Fibroblast of skin of scalp (primary cell): ENCODE data around the gene DEXI.
"Not testable (repeated sequence)": the region's sequence is repeated elsewhere in the genome, so short reads cannot be mapped to it uniquely, and the experiment has no call there.

Experiments used
- DNase-seq: peaks from one replicate; pipeline ENCODE4 v3.0.0-alpha.2; 2013

DEXI gene

DNA sequence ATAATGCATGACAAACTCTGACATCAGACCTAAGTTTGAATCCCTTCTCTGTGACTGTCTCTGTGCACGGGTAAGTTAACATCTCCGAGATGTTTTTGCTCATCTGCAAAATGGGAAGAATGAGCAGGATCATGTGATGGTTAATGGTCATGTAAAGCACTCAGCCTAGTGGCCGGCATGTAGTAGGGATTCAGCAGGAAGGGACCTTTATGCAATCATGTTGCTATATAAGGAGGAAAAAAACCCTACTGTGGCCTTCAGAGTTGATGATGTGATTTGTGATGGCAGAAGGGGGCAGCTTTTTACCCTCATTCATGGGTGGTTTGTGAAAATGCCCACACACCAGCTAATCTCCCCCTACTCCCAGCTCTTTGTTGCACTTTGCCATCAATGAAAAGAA lies 26.2 kb upstream of the DEXI start:
- DNase-seq, result no peak

DNA sequence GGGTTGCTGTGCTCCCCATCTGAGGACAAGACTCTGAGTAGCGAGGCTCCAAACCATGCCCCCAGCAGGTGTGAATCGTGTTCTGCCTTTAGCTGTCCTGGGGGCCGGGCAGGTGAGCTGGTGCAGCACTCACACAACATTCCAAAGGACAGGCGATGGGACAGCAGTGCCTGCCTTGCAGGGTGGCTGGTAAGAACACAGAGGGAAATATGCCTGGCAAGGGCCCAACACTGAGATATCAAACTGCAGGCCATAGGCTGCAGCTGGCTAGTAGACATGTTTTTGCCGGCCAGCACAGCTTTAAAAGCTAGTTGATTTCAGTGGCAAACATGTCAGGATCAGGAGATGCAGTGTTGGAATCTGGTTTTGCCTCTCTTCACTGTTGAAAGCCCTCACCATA lies 25.7 kb upstream of the DEXI start:
- DNase-seq, result no peak

DNA sequence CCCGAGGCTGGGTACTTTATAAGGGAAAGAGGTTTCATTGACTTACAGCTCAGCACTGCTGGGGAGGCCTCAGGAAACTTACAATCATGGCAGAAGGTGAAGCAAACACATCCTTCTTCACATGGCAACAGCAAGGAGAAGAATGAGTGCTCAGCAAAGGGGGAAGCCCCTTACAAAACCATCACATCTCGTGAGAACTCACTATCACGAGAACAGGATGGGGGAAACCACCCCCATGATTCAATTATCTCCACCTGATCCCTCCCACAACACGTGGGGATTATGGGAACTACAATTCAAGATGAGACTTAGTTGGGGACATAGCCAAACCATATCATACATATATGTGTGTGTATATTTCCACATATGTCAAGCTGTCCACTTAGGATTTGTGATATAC lies 24.3 kb upstream of the DEXI start:
- DNase-seq, result not testable (repeated sequence)

DNA sequence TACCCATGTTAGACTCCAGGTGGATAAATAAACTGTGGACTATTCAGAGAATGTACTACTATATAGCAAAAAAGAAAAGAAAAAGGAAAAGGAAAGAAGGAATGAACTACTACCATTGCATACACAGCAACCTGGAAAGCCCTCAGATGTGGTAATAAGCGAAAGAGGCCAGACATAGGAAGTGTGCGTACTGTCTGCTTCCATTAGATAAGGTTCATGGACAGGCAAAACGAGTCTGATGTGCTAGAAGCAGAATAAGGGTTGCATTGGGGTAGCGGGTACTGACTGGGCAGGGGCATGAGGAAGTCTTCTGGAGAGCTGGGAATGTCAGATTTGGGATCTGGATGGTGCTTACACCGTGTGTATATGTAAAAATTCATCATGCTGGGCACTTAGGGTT lies 23.9 kb upstream of the DEXI start:
- no peak for DNase-seq

DNA sequence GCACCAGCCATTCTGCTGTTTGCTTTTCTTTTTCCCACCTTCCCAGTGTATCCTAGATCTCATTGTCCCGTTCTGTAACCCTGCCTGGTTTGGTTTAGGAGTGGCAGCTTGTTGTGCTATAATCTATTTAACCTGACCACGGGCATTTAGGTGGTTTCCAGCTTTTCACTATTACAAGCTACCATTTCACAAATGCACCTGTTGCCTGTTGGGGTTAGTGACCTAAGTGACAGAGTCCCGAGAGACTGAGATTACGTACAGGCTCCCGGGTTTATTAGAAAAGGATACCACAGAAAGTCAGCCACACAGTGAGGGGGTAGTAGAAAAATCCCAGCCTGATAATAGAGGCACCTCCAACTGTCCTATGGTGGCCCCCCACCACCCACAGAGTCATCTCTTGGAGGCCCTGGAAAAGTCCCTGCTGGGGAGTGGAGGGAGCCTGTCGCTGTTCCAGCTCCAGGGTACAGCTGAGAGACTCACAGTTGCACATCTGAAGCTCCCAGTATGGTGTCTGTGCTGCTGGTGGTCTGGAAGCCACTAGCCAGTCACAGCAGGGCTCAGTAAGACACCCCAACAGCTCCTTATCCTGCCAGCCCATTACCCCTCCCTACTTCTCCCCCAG lies 23.3 kb upstream of the DEXI start:
- no peak for DNase-seq

DNA sequence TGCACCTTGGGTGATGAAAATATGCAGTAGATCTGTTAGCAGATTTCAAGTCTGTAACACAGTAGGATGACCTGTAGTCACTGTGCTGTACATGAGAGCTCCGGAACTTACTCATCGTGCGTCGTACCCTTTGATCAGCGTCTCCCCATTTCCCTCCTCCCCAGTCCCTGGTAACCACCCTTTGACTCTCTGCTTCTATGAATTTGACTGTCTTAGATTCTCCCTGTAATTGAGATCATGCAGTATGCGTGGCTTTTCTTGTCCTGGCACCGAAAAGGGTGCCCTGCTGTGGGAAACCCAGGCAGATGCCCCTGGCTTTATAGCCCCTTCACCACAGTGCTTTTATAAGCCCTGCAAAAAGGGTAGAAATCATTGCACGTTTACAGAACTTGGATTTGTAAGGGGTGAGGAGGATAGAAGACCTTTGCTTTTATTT lies 22.6 kb upstream of the DEXI start:
- no peak for DNase-seq

DNA sequence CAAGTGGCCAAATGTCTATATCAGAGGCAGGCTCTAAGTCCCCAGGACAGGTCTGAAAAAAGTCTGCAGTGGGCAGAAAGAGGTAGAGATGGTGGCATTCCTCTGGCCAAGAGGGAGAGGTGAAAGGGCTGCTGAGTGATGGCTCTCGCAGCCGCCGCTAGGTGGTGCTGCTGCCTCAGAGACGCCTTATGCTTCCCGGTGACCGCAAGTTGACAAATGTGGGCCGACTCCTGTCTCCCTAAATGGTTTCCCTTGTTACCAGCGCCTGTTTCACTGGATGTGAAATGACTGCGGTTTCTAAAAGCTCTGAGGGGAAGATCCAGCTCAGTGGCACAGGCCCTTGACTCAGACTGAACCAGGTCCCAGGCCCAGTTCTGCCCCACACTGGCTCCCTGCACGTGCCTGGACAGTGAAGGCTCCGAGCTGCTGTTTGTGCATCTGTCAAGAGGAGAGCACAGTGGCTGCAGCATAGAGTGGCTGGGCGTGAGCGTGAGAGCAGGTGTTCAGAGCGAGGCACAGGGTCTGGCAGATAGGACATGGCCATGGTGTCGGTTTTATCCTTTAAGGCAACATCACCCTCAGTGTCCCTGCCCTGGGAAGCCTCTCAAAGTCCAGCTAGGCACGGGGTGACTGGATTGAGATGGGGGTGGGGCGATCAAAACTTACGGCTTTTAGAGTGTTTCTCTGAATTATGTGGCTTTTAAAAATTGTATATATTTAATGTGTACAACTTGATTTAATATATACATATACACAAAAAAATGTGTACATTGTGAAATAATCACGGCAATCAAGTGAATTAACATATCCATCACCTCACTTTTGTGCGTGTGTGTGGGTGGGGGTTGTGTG lies 22.0 kb upstream of the DEXI start:
- peak; percentile 82 for DNase-seq

DNA sequence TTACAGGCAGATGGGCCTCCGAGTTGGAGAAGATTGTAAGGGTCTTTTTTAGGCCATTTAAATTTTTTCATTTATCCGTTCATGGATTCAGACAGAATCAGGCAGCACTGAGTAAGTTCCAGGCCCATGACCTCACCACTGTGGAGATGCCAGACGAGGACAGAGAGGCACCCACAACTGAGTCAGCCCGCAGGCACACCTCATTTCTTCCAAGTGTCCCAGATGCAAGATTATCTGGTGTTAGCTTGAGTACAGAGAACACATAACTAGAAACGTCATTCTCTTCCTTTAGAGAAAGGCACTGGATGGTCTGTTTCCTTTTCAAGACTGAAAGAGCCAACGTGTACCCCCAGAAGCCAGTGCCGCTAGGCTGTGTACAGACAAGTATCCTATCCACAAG lies 19.0 kb upstream of the DEXI start:
- peak; percentile 67 for DNase-seq

DNA sequence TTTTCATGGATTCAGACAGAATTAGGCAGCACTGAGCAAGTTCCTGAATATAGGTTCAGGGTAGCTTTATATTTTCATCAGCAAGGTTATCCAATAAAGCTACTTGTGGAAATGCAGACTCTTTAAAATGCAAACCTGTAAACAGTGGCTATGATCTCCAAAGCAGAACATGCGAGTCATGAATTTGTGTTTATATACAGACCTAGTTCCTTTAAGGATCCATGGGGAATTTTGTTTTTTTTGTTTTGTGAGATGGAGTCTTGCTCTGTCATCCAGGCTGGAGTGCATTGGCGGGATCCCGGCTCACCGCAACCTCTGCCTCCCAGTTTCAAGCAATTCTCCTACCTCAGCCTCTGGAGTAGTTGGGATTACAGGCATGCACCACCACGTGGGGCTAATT lies 16.9 kb upstream of the DEXI start:
- no peak for DNase-seq

DNA sequence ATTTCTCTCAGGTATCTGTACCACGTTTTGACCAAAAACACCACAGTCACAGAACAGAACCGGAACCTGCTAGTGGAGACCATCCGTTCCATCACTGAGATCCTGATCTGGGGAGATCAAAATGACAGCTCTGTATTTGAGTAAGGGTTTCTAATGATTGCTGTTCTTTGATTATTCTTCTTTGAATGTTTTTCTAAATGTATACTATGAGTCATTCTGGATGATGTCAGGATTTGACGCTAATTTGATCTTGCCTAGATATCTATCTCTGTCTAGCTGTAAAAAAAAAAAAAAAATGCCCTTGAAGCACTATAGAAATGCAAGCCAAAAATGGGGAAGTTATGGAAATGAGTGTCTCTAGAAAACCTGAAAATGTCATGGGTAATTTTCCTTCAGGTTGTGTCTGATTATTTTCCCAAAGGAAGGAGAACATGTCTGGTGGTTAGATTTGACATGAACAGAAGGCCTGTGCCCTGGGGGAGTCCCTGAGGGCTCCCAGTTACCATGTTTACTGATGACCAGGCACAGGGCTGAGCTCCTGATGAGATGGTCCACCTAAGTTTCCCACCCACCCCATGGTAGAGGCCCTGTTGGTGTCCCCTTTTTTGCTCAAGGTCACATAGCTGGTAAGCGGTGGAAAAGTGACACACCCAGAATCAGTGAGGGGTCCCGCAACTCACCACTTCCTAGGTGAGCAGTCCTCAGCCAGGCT lies 15.7 kb upstream of the DEXI start:
- no peak for DNase-seq

DNA sequence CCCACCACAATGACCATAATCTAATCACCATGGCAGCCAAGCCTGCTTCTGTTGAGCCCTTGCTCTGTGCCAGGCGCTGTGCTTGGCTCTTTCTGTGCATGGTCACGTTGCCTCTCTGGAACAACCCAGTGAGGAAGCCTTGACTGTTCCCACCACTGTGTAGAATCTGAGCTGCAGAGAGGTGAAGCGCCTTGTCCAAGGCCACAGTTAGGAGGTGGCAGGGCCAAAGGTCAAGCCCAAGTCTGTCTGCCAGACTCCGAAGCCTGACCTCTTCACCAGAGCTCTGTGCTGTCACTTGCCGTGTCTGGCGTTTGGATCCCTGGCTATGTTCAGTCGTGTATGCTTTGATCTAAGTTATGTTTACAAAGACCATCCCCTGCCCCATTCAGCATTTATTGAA lies 12.6 kb upstream of the DEXI start:
- DNase-seq, result no peak

DNA sequence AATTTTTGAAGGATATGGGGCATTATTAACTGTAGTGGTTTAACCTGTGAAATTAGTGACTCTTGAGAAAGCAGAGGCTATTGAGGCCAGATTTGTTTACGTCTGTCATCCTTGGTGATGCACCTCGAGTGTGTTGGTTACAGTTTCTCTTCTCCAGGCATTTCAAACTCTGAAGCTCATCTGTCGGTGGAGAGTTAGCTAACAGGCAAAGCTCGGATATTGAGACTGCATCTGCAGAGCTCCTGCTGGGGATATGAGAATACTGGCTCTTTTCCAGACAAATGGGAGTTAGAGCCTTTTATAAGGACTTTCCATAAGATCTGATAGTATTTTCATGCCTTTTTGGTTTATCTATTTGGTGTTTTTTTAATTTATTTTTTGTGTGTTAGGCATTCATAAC lies 8.8 kb upstream of the DEXI start:
- DNase-seq, result peak; percentile 34

DNA sequence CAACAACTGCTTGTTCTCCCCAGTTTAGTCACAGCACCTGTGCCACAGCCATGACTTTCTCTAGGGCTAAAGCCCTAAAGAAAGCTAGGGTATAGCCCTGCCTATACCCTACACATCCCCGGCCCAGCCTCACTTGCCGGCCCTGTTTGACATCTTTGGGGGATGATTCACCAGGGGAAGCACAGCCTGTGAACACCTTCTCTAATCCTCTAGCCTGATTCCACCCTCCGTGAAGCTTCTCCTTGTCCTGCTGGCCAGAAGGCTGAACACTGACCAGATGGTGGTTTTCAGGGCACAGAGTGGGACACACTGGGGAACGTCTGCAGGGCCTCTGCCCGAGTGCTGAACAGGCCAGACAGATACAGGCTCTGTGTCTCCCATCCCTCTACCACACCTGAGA lies 8.1 kb upstream of the DEXI start:
- no peak for DNase-seq

DNA sequence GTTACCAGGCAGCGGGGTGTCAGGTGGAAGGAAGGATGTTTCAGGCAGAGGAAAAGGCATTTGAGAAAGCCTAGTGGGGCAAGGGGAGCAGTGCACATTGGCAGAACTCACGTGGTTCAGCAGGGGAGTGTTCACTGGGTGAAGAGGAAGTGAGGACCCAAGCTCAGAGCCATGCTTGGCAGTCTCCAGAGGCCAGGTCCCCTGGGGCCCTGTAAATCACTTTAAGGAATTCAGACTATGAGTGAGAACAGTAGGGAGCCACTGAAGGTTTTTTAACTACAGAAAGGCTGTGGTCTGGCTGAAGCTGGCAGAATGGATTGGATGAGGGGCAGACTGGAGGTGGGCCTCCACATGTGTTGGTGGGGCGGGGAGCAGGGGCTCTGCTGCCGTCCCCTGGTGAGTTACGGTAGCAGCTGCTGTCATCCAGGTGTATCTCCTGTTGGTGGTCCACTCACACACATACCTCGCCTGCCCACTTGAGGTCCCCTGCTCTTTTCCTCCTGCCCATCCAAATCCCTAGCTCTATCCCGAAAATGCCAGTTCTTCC lies 7.2 kb upstream of the DEXI start:
- peak; percentile 81 for DNase-seq

DNA sequence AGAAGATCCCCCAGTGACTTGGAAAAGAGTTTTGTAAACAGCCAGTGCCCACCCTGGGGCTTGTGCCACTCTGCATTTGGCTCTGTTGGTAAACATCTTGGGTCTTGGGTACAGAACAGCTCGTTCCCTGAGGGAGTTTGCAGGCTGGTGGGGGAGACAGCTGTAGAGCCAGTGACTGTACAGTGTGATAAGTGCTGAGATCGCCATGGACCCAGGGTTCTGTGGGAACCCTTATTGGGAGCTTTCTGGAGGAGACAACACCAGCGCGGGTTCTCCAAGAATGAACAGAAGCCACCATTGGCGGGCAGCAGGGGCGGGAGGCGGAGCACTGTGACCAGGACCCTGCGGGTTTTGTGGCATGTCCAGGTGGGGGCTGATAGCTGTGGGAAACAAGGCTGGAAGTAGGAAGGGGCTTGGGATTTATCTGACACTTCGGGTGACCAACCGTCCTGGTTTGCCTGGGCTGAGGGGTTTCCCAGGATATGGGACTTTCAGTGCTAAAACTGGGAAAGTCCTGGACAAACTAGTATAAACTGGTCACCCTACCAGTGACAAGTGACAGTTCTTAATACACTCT lies 5.0 kb upstream of the DEXI start:
- DNase-seq, result no peak

DNA sequence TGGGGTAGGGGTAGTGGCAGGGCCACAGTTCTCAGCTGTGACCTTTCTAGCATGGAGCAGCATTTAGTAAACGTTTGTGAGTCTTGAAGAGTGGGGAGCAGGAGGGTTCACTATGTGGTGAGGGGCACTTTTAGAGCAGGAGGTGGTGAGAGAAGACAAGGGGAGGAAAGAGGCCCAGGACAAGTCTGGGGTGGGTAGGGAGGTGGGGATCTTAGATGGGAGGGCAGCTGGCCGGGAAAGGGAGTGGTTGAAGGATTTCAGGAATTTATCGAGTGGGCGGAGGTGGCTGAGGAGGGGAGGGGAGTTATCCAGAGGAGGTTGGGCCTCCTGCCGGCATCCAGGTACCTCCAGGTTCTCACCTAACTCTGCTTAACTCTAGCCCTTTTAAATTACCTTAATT lies 4.0 kb upstream of the DEXI start:
- DNase-seq, result no peak

DNA sequence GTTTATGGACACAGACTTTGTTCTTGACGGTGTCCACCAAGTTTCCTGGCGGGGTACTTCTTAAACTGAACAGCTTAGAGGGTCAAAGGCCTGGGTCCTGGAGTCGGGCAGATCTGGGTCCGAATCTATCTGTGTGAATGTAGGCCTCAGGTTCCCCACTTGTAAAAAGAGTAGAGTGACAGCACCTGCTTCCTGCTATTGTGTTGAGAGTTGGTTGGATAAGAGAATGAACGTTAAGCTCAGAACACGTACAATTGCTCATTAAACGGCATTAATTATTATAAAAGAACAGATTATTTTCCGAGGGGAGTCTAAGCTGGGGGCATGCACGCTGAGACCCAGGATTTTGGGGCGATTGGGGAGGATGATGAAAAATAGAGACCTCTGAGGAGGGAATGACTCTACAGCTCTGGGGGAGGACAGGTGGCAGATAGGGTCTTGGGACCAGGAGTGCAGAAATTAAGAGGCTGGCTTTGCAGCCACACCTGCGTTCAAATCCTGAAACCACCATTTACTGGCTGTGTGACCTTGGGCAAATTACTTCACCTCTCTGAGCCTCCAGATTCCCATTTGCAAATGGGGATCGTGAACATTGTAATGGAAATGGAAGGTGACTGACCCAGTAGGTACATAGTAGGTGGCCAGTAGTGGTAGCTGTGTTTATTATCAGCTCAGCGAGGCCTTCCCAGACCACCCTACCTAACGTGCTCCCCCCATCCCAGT lies 3.0 kb upstream of the DEXI start:
- no peak for DNase-seq

DNA sequence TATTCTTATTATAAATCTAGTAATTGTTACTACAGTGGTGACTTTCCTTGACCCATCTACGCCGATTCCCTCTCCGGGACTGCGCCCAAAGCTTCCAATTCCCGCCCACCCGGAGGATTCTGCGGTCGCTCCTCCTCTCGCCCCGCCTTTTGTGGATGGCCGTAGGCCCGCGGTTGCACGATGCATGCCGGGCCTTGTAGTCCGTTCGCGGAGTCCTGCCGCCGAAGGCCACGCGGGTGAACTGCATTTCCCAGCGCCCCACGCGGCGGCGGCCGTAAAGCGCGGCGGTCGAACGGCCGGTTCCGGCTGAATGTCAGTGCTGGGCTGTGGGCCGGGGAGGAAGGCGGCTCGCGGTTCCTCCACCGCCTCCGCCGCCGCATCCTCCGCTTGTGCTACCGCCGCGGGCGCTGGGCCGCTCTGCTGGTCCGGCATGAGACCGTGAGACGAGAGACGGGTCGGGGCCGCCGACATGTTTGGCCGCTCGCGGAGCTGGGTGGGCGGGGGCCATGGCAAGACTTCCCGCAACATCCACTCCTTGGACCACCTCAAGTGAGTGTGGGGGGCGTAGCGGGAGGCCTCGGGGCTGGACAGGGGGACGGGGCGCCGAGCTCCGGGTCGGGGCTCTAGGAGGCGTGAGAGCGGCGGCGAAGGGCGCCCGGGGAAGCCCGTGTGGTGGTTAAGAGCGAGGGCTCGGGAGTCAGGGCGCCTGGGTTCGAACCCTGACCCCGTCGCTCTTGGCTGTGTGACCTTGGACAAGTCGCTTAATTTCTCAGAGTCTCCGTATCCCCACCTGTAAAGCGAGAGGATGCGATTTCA lies 2.2 kb upstream of the DEXI start, which contains the start of gene CLEC16A:
Gene CLEC16A (plus strand): TSS at position 316 of the 816 bp plus-strand sequence. CDS start 154 bp downstream, at position 470.
- DNase-seq, result peak; percentile 96

DNA sequence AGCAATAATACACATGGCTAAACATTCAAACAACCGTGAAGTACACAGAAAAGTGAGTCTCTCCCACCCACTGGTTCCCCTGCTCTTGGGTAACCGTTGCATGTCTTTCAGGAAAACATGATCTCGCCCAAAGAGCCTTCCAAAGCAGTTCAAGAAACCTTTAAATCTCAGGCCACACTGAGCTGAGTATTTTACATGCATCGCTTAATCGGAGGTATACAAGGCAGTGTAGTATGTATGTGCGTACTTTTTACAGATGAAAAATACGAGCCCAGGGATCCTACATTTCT lies 741 bp upstream of the DEXI start:
- no peak for DNase-seq

DNA sequence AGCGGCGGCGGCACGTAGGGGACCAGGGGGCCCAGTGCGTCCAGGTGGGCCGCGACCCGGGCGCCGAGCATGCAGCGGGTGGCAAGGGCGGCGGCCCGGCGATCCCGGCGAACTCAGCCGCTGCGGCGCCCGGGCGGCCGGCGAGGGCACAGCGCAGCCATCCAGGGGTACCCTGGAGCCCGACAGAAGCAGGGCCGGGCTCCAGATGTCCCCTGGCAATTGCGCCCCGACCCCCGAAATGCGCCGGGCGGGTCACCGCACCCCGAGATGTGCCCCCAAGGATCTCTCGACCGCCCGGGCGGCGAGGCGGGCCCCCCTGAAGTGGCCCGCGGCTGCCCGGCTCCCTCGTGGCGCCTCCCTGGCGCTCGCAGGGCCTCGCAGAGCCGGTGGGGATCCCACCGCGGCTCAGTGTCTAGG lies 325 bp downstream of the DEXI start:
- not testable (repeated sequence) for DNase-seq

DNA sequence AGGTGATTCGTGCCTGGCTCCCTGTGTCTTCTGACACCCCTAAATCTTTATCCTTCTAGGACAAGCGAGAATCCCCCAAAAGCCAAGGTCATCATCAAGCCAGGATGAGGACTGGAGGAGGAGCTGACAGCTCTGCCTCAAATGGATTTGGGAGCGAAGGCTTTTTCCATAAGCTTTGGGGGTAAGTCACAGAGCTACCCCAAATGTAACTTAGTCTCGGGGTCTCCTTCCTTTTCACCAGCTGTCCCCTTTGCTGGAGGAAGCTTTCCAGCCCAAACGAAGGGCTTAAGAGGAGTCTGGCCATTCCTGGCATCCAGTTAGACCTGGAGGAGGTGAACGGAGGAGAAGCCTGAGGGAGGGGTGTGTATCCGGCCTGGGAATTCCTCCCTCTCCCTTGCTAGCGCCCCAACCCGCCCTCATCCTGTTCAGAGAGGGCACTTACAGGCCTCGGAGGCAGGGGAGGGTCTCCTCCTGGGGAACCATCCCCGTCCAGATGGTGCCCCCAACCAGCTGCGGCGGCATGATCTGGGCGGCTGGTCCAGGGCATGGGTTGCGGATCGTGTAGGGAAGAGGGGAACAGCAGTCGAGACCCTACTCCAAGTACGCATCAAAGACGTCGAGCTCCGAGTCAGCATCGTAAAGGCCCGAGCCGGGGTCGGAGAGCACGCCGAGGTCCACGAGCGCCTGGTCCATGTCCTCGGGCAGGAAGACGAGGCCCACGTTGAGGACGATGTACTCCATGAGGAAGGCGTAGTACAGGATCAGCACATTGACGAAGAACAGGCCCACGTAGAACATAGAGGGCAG lies 938 bp downstream of the DEXI start:
- no peak for DNase-seq
